GM18867 (cell line): ENCODE measurements around the gene MRPS18B.
A peak's percentile ranks its signal among the peaks of the same experiment; 100 is the strongest.
"Not testable (repeated sequence)": the region's sequence is repeated elsewhere in the genome, so short reads cannot be mapped to it uniquely, and the experiment has no call there.

ENCODE experiments used
- ATAC-seq: cut with Tn5 transposase; IDR thresholded peaks from one replicate; pipeline ENCODE4 v1.9.1; 2021; ENCODE audit warnings: mild to moderate bottlenecking, moderate library complexity; ENCODE audit not compliant: unreplicated experiment

The MRPS18B gene

DNA sequence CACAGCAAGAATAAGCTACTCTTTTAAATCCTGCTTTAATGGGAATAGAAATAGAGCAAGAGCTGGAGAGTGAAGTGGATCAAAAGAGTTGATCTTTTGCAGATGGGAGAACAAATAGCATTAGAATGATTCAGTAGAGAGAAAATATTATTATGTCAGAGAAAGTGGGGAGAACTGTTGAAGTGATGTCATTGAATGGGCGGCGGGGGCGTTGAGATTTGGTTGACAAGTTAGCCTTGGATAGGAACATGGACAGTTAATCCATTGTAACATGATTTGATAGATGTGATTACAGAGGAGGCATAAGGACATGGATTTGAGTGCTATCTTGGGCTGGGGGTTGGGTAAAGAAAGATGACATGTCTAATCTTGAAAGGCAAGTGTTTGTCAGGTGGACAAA, 18.2 kb downstream of the MRPS18B start:
- no peak for ATAC-seq

DNA sequence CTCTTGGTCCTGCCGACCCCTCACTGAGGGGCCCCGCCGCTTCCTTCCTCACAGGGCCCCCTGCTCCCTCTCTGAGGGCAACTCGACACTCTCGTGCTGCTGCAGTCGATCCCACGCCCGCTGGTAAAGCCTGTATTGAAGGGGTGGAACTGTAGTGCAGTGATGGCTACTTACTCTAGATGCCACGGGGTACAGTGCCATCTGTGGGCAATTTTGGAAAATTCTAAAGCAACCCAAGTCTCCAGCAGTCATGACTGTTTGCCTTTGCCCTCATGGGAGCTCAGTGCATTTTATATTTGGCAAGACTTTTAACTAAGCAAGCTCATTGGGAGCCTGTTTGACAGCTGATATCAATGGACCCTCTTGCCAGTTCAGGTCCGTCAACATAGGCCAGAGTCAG, 22.8 kb downstream of the MRPS18B start:
- ATAC-seq, result no peak

DNA sequence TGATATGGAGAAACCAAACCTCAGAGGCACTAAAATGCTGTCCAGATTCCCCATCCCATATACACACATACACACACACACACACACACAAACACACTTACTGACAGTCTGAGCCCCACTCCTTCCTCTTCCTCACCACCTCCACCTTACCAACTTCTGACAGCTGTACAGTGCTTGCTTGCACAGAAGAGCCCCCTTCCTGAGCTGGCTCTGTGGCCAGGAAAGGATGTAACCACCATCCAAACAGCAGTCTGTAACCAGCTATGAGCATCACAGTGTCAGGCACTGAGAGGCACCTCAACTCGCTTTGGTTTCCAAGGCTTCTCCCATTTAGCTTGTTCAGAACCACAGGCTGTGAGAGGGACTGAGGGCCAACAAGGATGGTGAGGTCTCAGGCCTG, 23.4 kb downstream of the MRPS18B start:
- ATAC-seq, result no peak

DNA sequence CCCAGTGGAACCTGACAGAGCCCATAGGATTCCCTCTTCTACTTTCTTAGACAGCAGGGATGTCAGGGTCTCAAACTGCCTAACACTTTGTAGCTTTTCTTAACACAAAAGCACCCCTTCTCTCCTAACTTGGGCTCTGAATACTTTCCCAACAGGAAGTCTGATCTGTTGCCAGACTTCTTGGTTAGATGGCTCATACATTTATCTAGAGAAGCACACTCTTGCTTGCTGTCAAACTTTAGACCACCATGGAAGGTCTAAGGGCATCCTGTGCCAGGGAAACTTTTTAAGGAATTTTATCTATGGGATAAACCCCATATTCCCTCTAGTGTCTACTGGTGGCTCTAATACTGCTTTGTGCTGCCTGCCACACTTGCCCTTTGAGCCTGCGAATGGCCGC, 26.0 kb downstream of the MRPS18B start:
- ATAC-seq, result no peak

DNA sequence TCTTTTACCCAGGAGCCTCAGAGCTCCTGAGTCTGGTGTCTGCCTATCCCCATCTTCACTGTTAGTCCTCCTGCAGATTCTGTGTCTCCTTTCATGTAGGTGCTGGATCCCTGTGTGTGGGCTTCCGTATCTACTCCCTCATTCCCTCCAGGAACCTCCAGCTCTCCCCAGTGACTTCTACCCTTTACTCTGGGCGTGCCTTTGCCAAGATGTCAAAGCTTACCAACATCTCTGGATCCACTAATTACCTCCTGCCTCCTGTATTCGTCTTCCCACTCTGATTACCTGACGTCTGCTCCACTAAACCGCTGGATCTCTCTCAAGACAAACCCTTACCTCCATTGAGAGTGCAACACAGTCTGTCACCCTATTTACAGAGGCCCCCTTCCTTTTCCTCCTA, 27.1 kb downstream of the MRPS18B start:
- no peak for ATAC-seq

DNA sequence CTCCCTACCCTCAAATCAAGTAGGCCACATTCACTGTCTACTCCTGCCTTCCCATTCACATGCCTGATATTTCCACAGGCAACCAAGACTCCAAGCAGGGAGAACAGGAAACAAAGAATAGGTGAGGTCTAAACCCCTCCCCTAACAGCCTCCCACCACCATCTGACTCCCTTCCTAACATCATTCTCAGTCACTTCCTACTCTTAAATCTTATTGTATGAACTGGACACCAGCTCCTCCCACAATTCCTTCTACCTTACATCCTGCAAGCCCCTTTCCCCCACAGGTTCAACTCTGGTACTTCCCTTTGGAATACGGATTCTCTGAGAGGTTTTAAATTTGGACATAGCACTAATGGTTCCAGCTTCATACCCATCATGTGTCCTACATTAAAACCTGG, 28.3 kb downstream of the MRPS18B start:
- no peak for ATAC-seq

DNA sequence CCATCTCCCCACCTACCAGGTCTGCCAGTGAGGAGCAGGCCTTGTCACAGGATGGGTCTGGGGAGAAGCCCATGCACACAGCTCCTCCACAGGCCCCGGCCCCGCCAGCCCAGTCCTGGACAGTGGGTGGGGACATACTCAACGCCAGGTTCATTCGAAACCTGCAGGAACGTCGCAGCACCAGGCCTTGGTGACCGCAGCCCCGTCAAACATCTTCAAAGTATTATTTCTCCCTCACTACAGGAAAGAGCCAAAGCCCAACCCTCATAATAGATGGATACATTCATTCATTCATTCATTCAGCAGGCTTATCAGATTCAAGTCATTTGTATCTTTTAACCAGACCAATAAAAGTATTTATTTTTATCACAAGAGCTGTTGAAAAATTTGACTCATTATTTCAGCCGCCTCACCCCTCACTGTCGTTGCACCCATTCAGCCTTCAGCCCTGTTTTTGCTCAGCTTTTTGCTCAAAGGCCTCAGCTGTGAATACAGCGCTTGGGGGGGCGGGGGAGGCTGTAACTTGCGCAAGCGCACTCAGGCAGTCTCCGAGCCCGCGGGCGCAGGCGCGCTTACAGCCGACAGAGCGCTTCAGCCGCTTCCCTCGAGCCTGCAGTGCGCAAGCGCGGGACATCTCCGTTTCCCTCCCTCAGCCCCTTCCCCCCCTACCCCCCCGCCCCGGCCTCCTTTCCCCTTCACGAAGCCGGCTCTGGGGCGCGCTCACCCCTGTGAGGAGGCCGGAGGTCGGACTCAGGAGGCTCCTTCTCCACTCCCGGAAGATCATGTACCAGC, 29.0 kb downstream of the MRPS18B start, which contains the start of gene C6orf136:
Gene C6orf136, plus strand, starts transcription at position 684 of the 792 bp plus-strand sequence. Its CDS starts 99 bp downstream, at position 783.
- peak; percentile 51 for ATAC-seq

DNA sequence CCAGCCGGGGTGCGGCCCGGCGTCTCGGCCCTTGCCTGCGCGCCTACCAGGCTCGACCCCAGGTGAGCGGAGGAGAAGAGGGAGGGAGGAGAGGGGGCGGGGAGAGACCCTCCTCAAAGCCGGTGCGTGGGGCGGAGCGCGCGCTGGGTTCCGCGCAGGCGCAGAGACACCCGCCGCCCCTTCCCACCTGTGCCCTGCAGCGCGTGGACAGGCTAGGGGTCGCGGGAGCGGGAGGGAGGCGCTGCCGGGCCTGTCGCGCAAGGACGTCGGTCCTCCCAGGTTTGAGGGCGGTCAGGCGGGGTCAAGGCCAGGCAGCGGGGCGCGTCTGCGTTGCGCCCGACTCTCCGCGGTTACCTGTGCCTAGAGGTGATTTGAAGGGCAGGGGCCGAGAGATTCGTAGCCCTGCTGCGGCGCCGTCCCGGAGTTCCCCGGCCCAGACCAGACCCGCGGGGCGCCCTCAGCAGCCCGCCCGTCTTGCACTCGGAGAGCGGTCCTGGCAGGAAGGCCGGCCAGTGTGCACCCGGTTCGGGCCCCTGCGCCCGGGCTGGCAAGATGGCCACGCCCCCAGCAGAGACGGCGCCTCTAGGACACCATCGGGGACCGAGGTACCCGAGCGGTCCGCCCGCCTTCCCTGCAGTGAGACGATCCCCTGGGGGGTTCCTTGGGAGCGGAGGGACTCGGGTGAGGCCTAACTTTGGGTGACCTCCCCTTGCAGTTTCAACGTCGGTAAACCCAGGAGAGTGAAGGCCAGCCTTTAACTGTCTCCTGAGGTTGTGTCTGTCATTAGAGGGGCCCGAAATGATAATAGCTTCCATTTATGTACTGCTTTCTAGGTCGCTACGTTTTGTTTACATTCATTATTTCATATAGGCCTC, 29.8 kb downstream of the MRPS18B start:
- peak; percentile 62 for ATAC-seq

DNA sequence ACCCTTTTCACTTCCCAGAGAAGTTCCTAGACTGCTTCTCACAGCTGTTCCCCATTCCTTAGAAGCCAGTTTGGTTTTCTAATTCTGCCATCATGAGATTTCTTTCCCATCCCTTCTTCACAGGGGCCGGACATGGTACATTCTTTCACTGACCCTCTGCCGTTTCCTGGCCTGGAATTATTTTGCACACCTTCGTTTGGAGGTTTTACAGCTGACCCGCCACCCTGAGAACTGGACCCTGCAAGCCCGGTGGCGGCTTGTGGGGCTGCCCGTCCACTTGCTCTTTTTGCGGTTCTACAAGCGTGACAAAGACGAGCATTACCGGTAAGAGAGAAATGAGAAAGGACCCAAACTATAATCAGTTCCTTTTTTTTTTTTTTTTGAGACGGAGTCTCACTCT, 33.5 kb downstream of the MRPS18B start:
- ATAC-seq, result no peak

DNA sequence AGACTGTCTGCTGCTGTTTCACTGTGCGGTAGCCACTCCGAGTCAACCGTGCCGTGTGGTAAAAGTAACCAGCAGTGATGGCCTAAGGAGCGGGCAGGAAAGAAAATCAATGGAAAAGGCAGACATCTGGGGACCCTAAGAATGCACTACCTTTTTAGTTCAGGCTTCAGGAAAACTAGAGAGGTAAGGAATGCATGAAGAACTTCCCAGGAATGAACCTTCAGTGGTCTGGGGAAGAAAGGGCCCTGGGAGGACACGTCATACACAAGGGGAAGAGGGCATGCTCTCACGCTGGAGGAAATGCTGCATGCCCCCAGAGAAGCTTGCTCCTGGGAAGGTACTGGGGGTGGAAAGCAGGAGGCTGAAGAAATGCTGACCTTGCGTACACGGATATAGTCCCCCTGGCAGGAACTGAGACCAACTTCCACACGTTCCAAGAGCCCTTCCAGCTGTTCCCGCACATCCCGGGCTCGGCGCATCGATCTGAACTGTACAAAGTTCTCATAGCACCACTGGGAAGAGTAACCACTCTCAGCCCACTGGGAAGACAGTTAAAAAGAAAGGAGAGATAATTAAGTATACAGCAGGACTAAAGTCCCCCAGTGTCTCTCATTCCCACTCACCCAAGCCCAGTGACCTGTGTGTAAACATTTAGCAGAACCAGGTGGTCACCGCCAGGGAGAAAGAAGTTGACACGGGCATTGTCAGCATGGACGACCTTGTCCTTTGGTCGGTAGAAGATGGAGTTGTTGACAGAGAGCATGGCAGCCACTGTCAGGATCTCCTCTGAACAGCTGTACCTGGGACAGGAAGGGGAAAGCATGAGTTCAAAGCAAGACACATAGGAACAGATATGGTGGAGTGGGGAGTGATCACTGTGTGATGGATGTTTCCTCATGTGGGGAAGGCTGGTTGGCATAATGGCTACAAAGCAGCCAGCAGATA, 37.4 kb downstream of the MRPS18B start:
- ATAC-seq, result no peak

DNA sequence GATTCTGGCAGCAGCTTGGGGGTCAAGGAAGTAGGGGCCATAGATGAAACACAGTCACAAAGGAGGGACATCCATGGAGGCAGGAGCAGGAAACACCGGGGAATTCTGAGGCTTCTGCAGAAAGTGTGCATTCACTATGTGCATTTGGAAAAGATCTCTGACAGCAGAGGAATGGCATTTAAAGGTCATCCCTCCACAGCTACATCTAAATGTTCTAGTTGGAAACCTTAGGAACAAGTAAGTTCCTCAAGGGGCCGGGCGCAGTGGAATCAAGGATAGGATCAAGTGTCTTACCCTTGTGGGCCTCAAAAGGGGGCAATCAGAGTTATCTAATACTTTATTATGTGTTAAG, 38.1 kb downstream of the MRPS18B start:
- no peak for ATAC-seq

DNA sequence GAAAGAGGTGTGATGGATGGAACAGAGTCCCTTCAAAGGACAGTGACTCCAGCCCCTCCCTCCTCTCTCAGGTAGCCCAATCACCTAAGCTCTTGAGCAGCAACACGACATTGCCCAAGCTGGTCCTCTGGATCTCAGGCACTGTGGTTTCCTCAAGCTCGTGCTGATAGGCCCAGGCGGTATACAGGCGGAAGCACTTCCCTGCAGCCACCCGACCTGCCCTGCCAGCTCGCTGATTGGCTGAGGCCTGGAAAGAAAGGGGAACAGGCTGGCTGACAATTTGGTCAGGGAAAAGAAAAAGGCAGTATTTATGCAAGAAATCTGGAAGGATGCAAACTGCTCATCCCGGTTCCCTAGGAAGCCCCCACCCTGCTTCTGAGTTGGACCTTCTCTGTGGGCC, 38.9 kb downstream of the MRPS18B start:
- ATAC-seq, result no peak

DNA sequence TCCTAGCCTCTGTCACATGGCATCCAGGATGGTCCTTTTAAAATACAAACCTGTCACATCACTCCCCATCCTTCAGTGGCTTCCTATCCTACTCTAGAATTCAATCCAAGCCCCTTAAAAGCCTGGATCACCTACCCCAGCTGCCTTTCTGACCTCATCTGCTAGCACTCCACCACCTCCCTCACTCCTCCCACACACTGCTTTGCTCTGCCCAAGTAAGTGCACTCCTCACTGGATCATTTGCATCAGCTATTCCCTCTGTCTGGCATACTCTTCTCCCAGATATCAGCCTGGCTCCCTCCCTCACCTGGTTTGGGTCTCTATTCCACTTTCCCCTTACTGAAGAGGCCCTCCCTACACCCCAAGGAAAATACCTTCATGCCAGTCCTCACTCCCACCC, 39.8 kb downstream of the MRPS18B start:
- no peak for ATAC-seq

DNA sequence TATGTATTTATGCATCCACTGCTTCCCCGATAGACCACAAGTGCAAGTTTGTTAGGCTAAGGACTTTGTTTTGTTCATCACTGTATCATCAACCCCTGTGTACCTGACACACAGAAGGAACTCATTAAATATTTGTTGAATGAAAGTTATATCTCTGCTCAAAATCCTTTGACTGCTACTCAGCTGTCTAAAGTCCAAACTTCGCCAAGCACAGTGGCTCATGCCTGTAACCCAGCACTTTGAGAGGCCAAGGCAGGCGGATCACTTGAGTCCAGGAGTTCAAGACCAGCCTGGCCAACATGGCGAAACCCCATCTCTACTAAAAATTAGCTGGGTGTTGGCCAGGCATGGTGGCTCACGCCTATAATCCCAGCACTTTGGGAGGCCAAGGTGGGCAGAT, 40.3 kb downstream of the MRPS18B start:
- ATAC-seq, result not testable (repeated sequence)

DNA sequence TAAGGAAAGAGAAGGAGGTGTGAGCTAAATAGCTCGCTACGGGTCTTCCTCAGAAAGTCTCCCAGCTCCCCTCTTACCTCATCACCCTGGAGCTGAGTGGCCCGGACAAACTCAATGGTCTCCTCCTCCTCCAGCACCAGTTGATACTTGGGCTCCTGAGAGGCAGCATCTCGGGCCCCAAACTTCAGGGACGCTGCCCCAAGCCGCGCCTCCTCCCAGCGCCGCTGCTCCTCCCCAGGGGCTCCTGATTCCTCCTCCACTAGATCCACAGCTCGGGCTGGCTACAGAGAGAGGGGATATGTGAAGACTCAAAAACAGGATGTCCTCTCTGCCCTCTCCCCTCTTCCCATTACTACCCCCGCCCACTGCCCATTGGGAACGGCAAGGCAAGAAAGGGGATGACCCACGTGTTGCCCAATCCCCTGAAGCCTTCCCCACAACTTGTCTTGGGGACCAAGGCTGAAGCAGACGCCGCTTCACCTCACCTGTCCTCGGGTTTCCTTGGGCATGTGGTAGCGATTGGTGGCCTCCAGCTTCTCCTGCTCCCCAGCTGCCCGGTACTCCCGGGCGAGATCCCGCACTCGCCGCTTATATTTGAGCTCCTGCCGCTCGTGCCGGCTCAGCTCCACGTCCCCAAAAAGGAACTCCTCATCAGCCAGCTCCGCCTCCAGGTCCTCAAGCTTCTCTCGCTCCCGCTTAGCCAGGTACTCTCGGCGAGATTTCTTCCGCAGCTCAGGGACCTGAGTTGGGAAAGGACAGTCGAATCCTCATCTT, 47.5 kb downstream of the MRPS18B start:
- no peak for ATAC-seq

DNA sequence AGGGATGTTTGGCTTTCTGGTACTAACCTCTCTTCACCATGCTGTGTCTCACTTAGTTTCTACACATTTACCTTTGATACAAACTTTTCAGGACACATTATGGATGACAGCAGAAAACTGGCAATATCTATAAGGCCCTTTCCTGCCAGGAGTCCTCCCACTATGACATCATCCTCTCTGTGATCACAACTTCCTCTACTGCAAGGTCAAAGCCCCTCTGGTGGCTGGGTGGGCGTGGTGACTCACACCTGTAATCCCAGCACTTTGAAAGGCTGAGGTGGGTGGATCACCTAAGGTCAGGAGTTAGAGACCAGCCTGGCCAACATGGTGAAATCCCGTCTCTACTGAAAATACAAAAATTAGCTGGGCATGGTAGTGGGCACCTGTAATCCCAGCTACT, 48.7 kb downstream of the MRPS18B start:
- ATAC-seq, result not testable (repeated sequence)

DNA sequence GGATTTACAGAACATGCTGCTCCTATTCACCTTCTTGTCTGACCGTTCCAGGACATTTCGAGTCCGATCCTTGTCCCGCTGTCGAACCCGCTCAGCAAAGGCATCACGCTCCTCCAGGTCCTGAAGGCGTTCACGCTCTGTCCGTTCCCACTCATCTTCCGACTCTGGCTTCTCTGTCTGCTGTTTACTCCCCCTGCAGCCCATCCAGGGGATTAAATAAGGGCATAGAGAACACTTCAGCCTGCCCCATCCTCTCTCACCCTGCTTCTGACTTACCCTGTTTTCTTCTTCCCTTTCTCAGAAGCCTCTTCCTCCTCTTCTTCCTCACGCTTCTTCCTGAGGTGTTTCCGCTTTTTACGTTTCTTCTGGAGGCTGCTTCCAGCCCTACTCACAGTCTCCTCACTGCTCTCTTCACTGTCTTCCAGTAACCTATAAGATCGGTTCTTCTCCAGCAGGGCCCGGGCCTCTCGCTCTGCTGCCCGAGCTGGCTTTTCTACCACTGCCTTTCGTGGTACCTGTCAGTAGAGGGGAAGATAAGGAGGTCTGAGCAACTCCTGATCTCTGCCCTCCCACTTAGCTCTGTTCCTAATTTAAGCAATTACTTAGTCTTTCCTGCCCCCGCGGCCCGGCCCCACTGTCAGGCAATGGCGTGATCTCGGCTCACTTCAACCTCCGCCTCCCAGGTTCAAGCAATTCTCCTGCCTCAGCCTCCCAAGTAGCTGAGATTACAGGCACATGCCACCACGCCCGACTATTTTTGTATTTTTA, 53.3 kb downstream of the MRPS18B start:
- no peak for ATAC-seq

DNA sequence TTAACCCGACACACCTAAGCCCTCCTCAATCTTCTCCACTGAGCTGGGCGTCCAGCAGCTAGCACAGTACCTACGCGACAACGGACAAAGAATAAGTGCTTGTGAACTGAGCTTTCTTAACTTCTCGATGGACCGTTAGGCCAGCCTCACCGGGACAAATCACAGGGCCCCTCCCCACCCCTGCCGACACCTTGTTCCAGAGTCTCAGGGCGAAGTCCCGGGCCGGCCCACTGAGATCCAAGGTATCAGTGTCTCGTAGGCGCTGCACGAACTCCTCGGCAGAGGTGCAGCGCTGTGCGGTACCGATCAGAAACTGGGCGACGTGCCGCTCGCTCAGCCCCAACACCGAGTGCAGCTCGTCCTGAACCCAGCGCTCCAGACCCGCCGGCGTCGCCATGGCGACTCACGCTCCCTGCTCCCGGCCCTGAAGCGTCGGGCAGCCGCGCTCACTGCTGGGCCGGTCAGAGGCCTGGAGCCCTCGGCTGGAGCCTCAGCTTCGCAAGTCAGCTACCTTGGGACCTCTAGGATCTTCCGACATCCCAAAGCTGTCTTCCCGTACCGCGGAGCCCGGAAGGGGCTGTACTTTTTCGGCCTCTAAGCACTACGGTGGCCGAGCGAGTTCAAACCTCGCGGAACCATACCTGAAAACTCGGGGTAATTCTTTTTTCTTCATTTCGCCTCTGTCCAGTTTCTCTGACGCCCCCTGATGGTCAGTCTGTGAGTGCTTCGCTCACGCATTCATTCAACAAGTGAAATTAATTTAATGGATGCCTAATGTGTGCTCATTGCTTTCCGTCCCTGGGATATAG, 55.0 kb downstream of the MRPS18B start, which contains the start of gene DHX16:
Gene DHX16, minus strand, starts transcription at position 562 of the 809 bp plus-strand sequence. Its CDS starts 165 bp downstream, at position 397.
- ATAC-seq, result peak; percentile 77
